Fibroblast of lung (primary cell): Measurements from ENCODE around the gene CADM2. TPM values are rescaled to one million over a fixed set of nuclear protein-coding genes. Genes with fewer than 3 reads are reported as not detected.

Source experiments
- DNase-seq, 2 donors: peaks; one replicate each; pipeline versions ENCODE4 v3.0.0 to v3.0.0-alpha.2; 2010; ENCODE audit warnings: low read depth in 2 of 2
- H2AFZ ChIP-seq: 2 replicates; pipeline ENCODE4 v1.5.1; 2012; ENCODE audit warnings: low read length, control low read depth, inconsistent platforms
- H3K27ac ChIP-seq: 2 replicates; pipeline ENCODE4 v1.5.1; 2011; ENCODE audit warnings: low read length, control low read depth; ENCODE audit not compliant: insufficient read depth
- H3K27me3 ChIP-seq: 2 replicates; pipeline ENCODE4 v1.5.1; 2011; ENCODE audit warnings: mild to moderate bottlenecking, low read length; ENCODE audit not compliant: control insufficient read depth, insufficient read depth
- H3K36me3 ChIP-seq: 2 replicates; pipeline ENCODE4 v1.5.1; 2011; ENCODE audit warnings: low read length; ENCODE audit not compliant: control insufficient read depth, insufficient read depth
- H3K4me1 ChIP-seq: 2 replicates; pipeline ENCODE4 v1.5.1; 2011; ENCODE audit warnings: low read length; ENCODE audit not compliant: control insufficient read depth, insufficient read depth; ENCODE audit errors: extremely low read depth
- H3K4me2 ChIP-seq: 2 replicates; pipeline ENCODE4 v1.5.1; 2011; ENCODE audit warnings: low read length, control low read depth; ENCODE audit not compliant: insufficient read depth; ENCODE audit errors: extremely low read depth
- H3K4me3 ChIP-seq, 4 experiments: fragments of 200-600 bp in 1 of 4; sonication (generic) in 1 of 4; replicated peaks in 1 of 4; 2 replicates each; pipeline ENCODE4 v1.5.1; 2011 to 2016; ENCODE audit warnings: low read length in 4 of 4, low read depth in 3 of 4, mild to moderate bottlenecking in 3 of 4, control low read depth in 2 of 4, inconsistent platforms in 1 of 4, mixed read lengths in 1 of 4; ENCODE audit not compliant: insufficient read depth in 1 of 4; ENCODE audit errors: control extremely low read depth in 1 of 4
- H3K79me2 ChIP-seq: 2 replicates; pipeline ENCODE4 v1.5.1; 2012; ENCODE audit warnings: mild to moderate bottlenecking, low read length, inconsistent platforms; ENCODE audit not compliant: control insufficient read depth, insufficient read depth
- H3K9ac ChIP-seq: 2 replicates; pipeline ENCODE4 v1.5.1; 2011; ENCODE audit warnings: mild to moderate bottlenecking, low read length, control low read depth; ENCODE audit not compliant: insufficient read depth
- H3K9me3 ChIP-seq: 2 replicates; pipeline ENCODE4 v1.5.1; 2012; ENCODE audit warnings: low read depth, low read length; ENCODE audit not compliant: control insufficient read depth, insufficient read depth
- H4K20me1 ChIP-seq: 2 replicates; pipeline ENCODE4 v1.5.1; 2011; ENCODE audit warnings: low read length; ENCODE audit not compliant: control insufficient read depth, insufficient read depth; ENCODE audit errors: extremely low read depth
- CTCF ChIP-seq, 2 donors: IDR thresholded peaks in 1 of 2; conservative IDR thresholded peaks in 1 of 2; 1 replicate in 1 of 2; 2 replicates in 1 of 2; pipeline ENCODE4 v1.5.1; 2011 to 2012; ENCODE audit warnings: low read length in 2 of 2, control low read depth in 1 of 2, inconsistent platforms in 1 of 2, low read depth in 1 of 2, mild to moderate bottlenecking in 1 of 2
- EZH2 ChIP-seq: IDR thresholded peaks from 2 replicates; pipeline ENCODE4 v1.5.1; 2012; ENCODE audit warnings: low read length, control low read depth, mild to moderate bottlenecking; ENCODE audit errors: missing control alignments
- polyA plus RNA-seq, 2 donors: library from polyadenylated mRNA; depleted of rRNA in 1 of 2; stranded (reverse) in 1 of 2; unstranded in 1 of 2; fragments of >200 nt; gene quantifications; 2 replicates each; pipeline ENCODE4 v1.2.1, GENCODE V29; 2011 to 2012; ENCODE audit warnings: missing spikeins in 1 of 2
- total RNA-seq: library from RNA; depleted of rRNA; stranded (reverse); fragments of >200 nt; gene quantifications from 2 replicates; pipeline ENCODE4 v1.2.1, GENCODE V29; 2014

CADM2 gene
- total and polyA plus RNA-seq, 2 donors (not counting 1 experiment from before 2014, with no cell fraction given) = under 0.01 to 0.12 TPM

GRCh38 chr3:85851071-85851470, 892.3 kb downstream of the CADM2 start:
- no peak for DNase-seq
- H3K4me2 ChIP-seq = no peak overlapping the region
- no peaks in the 10 kb centered on the region for H3K4me1 ChIP-seq
- H3K27me3 ChIP-seq = no peaks in the 10 kb centered on the region
- no peaks in the 10 kb centered on the region for H3K79me2 ChIP-seq
- no peak overlapping the region for H3K4me3 ChIP-seq
- no peak overlapping the region for H3K9ac ChIP-seq
- H2AFZ ChIP-seq = no peak overlapping the region
- no peaks in the 10 kb centered on the region for H3K9me3 ChIP-seq
- H4K20me1 ChIP-seq = no peaks in the 10 kb centered on the region
- no peak overlapping the region for H3K27ac ChIP-seq
- no peaks in the 10 kb centered on the region for H3K36me3 ChIP-seq
- no peak for TF ChIP-seq CTCF (conservative IDR thresholded peaks at IDR 0.05 in 1 of 2, IDR thresholded peaks at IDR 0.05 in 1 of 2; ENCODE audit: low read depth in 1 of 2, low read length in 2 of 2)
- no peak for TF ChIP-seq EZH2

- no peak overlapping the region for H3K9ac ChIP-seq
- DNase-seq = no peak
- no peak overlapping the region for H3K4me2 ChIP-seq
- TF ChIP-seq CTCF (conservative IDR thresholded peaks at IDR 0.05 in 1 of 2, IDR thresholded peaks at IDR 0.05 in 1 of 2; ENCODE audit: low read depth in 1 of 2, low read length in 2 of 2) = no peak
- no peak for TF ChIP-seq EZH2
- no peak overlapping the region for H3K4me3 ChIP-seq
- H3K36me3 ChIP-seq = no peaks in the 10 kb centered on the region
- H3K4me1 ChIP-seq = no peaks in the 10 kb centered on the region
- no peak overlapping the region for H2AFZ ChIP-seq
- H3K79me2 ChIP-seq = no peaks in the 10 kb centered on the region
- H3K9me3 ChIP-seq = no peaks in the 10 kb centered on the region
- H4K20me1 ChIP-seq = no peaks in the 10 kb centered on the region
- H3K27ac ChIP-seq = no peak overlapping the region
- no peaks in the 10 kb centered on the region for H3K27me3 ChIP-seq
Observed at GRCh38 chr3:85853805-85854204, 895.0 kb downstream of the CADM2 start.

- Histone ChIP-seq H3K36me3 (no peaks in the 10 kb centered on the region), H3K4me2 (no peak overlapping the region), H3K4me3 (no peak overlapping the region), H3K27ac (no peak overlapping the region), H2AFZ (no peak overlapping the region), H3K9me3 (no peaks in the 10 kb centered on the region), H3K4me1 (no peaks in the 10 kb centered on the region), H3K9ac (no peak overlapping the region), H3K27me3 (no peaks in the 10 kb centered on the region), H3K79me2 (no peaks in the 10 kb centered on the region), H4K20me1 (no peaks in the 10 kb centered on the region)
- DNase-seq = no peak
- TF ChIP-seq EZH2 (no peak), CTCF (conservative IDR thresholded peaks at IDR 0.05 in 1 of 2, IDR thresholded peaks at IDR 0.05 in 1 of 2; ENCODE audit: low read depth in 1 of 2, low read length in 2 of 2) (no peak)
Observed at GRCh38 chr3:85862893-85863455, 904.2 kb downstream of the CADM2 start.
